Activated CD4-positive, CD25-positive, alpha-beta regulatory T cell treated with anti-CD3 and anti-CD28 coated beads, Interleukin-2, amount 50 U/mL, for 16 hours (primary cell): ENCODE measurements around the gene ELAVL3.
"Not testable (repeated sequence)": the region's sequence is repeated elsewhere in the genome, so short reads cannot be mapped to it uniquely, and the experiment has no call there.

ENCODE experiments used
- DNase-seq: peaks from one replicate; pipeline ENCODE4 v3.0.0-alpha.2; 2020; ENCODE audit warnings: low read depth, low spot score

The ELAVL3 gene

GRCh38 chr19:11435833-11436313 lies 45.0 kb downstream of the ELAVL3 start:
- DNase-seq, result no peak

- peak; percentile 98 for DNase-seq
Measured at GRCh38 chr19:11435057-11435832, 45.6 kb downstream of the ELAVL3 start, which contains the start of the genes ODAD3 and PRKCSH. Gene ODAD3 (minus strand): TSS chr19:11435121. CDS start chr19:11435016, 105 bp downstream. Gene PRKCSH (plus strand): TSS chr19:11435635. CDS start chr19:11436118, 483 bp downstream.

GRCh38 chr19:11434703-11435056 lies 46.2 kb downstream of the ELAVL3 start:
- DNase-seq, result no peak

GRCh38 chr19:11433526-11433925 lies 47.3 kb downstream of the ELAVL3 start:
- DNase-seq, result not testable (repeated sequence)

GRCh38 chr19:11426656-11427055 lies 54.2 kb downstream of the ELAVL3 start:
- no peak for DNase-seq

- DNase-seq, result no peak
Measured at GRCh38 chr19:11425719-11426457, 55.0 kb downstream of the ELAVL3 start.

GRCh38 chr19:11423791-11424181 lies 57.1 kb downstream of the ELAVL3 start:
- DNase-seq, result no peak

GRCh38 chr19:11423164-11423790 lies 57.6 kb downstream of the ELAVL3 start:
- DNase-seq, result no peak

GRCh38 chr19:11422163-11423065 lies 58.4 kb downstream of the ELAVL3 start:
- DNase-seq, result no peak

- DNase-seq, result no peak
Measured at GRCh38 chr19:11421371-11422098, 59.3 kb downstream of the ELAVL3 start.

- DNase-seq, result no peak
Measured at GRCh38 chr19:11420429-11421370, 60.1 kb downstream of the ELAVL3 start.

GRCh38 chr19:11418549-11419506 lies 62.0 kb downstream of the ELAVL3 start, which contains the start of gene RGL3:
Gene RGL3 (minus strand): TSS chr19:11419314. CDS start chr19:11419278, 36 bp downstream.
- no peak for DNase-seq

- DNase-seq, result no peak
Measured at GRCh38 chr19:11418094-11418548, 62.7 kb downstream of the ELAVL3 start.

- DNase-seq, result no peak
Measured at GRCh38 chr19:11416346-11417052, 64.3 kb downstream of the ELAVL3 start.

- no peak for DNase-seq
Measured at GRCh38 chr19:11414544-11414943, 66.3 kb downstream of the ELAVL3 start.

- no peak for DNase-seq
Measured at GRCh38 chr19:11410682-11411081, 70.2 kb downstream of the ELAVL3 start.

- DNase-seq, result no peak
Measured at GRCh38 chr19:11408591-11408990, 72.3 kb downstream of the ELAVL3 start.
